Umbilical cord (tissue), 2 donors: ENCODE measurements around the gene DIS3L2. TPM values are rescaled to one million over a fixed set of nuclear protein-coding genes. Genes with fewer than 3 reads are reported as not detected.

Experiments
- DNase-seq: peaks from one replicate; pipeline ENCODE4 v3.0.0-alpha.2; 2015; ENCODE audit warnings: low spot score
- total RNA-seq: library from RNA; depleted of rRNA; stranded (reverse); fragments of >200 nt; gene quantifications from one replicate; pipeline ENCODE4 v1.2.3, GENCODE V29; 2014; ENCODE audit warnings: low replicate concordance; ENCODE audit not compliant: insufficient read depth

The DIS3L2 gene
- total RNA-seq, 1 donor from 2014 or later = 46.0 TPM

- DNase-seq = no peak
These were observed 91.1 kb downstream of the DIS3L2 start for GRCh38 chr2:232052591-232052990.

GRCh38 chr2:232053777-232054176, 92.3 kb downstream of the DIS3L2 start:
- no peak for DNase-seq

GRCh38 chr2:232058063-232058877, 96.8 kb downstream of the DIS3L2 start:
- DNase-seq = no peak

- no peak for DNase-seq
These were observed 97.4 kb downstream of the DIS3L2 start for GRCh38 chr2:232058931-232059330.

GRCh38 chr2:232061265-232061664, 99.8 kb downstream of the DIS3L2 start:
- DNase-seq = peak; percentile 22

- no peak for DNase-seq
These were observed 111.5 kb downstream of the DIS3L2 start for GRCh38 chr2:232073026-232073425.

GRCh38 chr2:232073699-232074098, 112.2 kb downstream of the DIS3L2 start:
- DNase-seq = no peak

GRCh38 chr2:232075080-232075479, 113.6 kb downstream of the DIS3L2 start:
- no peak for DNase-seq

- DNase-seq = no peak
These were observed 114.3 kb downstream of the DIS3L2 start for GRCh38 chr2:232075859-232076258.

- DNase-seq = no peak
These were observed 114.8 kb downstream of the DIS3L2 start for GRCh38 chr2:232076272-232076671.

- no peak for DNase-seq
These were observed 115.2 kb downstream of the DIS3L2 start for GRCh38 chr2:232076736-232077135.

- DNase-seq = no peak
These were observed 123.7 kb downstream of the DIS3L2 start for GRCh38 chr2:232085164-232085563.

- no peak for DNase-seq
These were observed 124.4 kb downstream of the DIS3L2 start for GRCh38 chr2:232085826-232086425.

GRCh38 chr2:232088771-232089170, 127.3 kb downstream of the DIS3L2 start:
- DNase-seq = no peak

- DNase-seq = no peak
These were observed 132.7 kb downstream of the DIS3L2 start for GRCh38 chr2:232094201-232094600.

- DNase-seq = no peak
These were observed 133.4 kb downstream of the DIS3L2 start for GRCh38 chr2:232094883-232095282.

GRCh38 chr2:232097260-232097659, 135.7 kb downstream of the DIS3L2 start:
- DNase-seq = no peak

- DNase-seq = no peak
These were observed 136.2 kb downstream of the DIS3L2 start for GRCh38 chr2:232097758-232098157.

- no peak for DNase-seq
These were observed 140.9 kb downstream of the DIS3L2 start for GRCh38 chr2:232102380-232102779.

GRCh38 chr2:232103140-232103737, 141.7 kb downstream of the DIS3L2 start:
- DNase-seq = no peak

GRCh38 chr2:232104076-232104646, 142.6 kb downstream of the DIS3L2 start:
- DNase-seq = no peak

- DNase-seq = no peak
These were observed 150.0 kb downstream of the DIS3L2 start for GRCh38 chr2:232111551-232111950.
